ENCODE measurements around the gene DENND4A.

The DENND4A gene

DNA sequence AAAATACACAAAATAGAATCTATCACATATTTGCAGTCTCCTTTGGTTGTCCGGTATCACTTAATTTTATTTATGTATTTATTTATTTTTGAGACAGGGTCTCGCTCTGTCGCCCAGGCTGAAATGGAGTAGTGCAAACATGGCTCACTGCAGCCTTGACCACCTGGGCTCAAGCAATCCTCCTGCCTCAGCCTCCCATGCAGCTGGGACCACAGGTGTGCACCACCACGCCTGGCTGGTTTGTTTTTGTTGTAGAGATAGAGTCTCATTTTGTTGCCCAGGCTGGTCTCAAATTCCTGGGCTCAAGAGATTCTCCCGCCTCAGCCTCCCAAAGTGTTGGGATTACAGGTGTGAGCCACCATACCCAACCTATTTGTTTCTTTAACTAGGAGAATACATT, 33.9 kb downstream of the DENND4A start:
- TF ChIP-seq, protein P1, sequence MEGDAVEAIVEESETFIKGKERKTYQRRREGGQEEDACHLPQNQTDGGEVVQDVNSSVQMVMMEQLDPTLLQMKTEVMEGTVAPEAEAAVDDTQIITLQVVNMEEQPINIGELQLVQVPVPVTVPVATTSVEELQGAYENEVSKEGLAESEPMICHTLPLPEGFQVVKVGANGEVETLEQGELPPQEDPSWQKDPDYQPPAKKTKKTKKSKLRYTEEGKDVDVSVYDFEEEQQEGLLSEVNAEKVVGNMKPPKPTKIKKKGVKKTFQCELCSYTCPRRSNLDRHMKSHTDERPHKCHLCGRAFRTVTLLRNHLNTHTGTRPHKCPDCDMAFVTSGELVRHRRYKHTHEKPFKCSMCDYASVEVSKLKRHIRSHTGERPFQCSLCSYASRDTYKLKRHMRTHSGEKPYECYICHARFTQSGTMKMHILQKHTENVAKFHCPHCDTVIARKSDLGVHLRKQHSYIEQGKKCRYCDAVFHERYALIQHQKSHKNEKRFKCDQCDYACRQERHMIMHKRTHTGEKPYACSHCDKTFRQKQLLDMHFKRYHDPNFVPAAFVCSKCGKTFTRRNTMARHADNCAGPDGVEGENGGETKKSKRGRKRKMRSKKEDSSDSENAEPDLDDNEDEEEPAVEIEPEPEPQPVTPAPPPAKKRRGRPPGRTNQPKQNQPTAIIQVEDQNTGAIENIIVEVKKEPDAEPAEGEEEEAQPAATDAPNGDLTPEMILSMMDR (IDR thresholded peaks at IDR 0.05; ENCODE audit: borderline replicate concordance, insufficient read depth, low read depth, low read length): no peak
- no peak overlapping the region for H3K4me3 ChIP-seq (ENCODE audit: low read depth, low read length)

DNA sequence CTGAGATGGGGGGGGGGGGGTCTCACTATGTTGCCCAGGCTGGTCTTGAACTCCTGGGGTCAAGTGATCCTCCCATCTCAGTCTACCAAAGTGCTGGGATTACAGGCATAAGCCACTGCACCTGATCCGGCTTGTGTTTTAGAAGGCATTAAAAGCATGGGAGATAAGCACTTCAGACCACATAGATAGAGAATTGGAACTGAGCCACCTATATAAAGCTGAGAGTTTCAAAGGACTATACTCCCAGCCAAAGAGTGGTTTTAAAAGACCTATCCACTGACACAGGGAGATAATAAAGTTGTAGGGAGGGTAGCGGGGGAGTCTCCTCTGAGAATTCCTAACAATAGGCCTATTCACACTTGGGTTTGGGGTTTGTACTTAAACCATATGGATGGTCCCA, 34.8 kb downstream of the DENND4A start:
- H3K4me3 ChIP-seq (ENCODE audit: low read depth, low read length): no peak overlapping the region
- TF ChIP-seq, protein P1 (IDR thresholded peaks at IDR 0.05; ENCODE audit: borderline replicate concordance, insufficient read depth, low read depth, low read length): no peak

DNA sequence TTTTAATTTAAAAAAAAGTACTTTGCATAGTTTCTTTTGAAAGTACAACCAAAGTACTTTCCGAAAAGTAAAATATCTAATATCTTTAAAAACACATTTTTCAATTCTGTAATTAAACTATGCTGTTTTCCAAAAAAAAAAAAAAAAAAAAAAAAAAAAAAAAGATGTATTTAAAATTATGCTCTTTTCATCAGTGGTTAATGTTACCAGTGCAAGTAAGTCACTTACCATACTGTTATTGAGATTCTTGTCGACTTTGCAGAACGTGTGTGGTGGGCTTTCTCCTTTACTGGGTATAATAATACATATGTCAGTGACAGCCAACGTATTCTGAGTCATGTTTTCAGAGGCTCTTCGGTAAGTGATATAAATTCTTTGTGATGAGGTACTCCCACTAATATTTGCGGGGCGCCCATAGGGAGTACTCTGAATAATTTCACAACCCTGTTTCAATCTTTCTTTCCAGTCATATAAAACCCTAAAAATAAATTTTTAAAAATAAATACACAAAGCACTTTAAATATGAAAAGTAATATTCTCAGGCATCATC, 39.9 kb downstream of the DENND4A start:
- TF ChIP-seq, protein P1 (IDR thresholded peaks at IDR 0.05; ENCODE audit: borderline replicate concordance, insufficient read depth, low read depth, low read length): no peak

DNA sequence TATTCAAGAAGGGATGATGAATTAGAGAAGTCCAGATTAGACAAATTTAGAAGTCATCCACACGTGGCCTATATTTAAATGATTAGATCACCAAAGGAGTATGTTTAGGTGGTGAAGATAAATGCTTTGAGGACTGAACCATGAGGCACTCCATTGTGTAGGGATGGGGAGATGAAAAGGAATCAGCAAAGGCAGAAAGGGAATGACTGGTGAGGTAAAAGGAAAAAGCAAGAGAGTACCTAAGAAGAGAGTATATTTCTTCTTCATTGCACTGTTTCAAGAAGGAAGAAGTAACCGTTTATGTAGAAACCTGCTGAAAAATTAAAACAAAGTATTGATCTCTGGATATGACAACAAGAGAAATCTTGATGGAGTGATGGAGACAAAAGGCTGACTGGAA, 40.7 kb downstream of the DENND4A start:
- TF ChIP-seq, protein P1 (IDR thresholded peaks at IDR 0.05; ENCODE audit: borderline replicate concordance, insufficient read depth, low read depth, low read length): no peak
- no peak overlapping the region for H3K4me3 ChIP-seq (ENCODE audit: low read depth, low read length)

More for the DNA sequence above, 39.9 kb downstream of the DENND4A start:
- H3K4me3 ChIP-seq (ENCODE audit: low read depth, low read length): no peak overlapping the region

DNA sequence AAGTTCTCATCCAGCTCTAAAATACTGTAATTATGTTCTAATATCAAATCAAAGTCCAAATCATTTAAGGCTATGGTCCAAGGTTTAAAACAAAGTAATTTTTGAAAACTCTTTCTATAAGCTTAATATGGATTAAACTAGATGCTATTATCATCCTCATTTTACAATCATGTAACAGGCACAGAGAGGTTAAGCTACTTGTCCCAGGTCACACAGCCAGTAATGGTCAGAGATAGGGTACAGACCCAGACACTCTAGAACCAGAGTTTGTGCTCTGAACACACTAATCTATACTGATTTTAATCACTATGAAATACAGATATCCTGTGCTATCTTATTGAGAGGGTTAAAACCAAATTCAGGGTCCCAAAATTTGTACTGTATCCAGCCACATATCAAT, 44.8 kb downstream of the DENND4A start:
- TF ChIP-seq, protein P1 (IDR thresholded peaks at IDR 0.05; ENCODE audit: borderline replicate concordance, insufficient read depth, low read depth, low read length): no peak
- H3K4me3 ChIP-seq (ENCODE audit: low read depth, low read length): no peak overlapping the region

DNA sequence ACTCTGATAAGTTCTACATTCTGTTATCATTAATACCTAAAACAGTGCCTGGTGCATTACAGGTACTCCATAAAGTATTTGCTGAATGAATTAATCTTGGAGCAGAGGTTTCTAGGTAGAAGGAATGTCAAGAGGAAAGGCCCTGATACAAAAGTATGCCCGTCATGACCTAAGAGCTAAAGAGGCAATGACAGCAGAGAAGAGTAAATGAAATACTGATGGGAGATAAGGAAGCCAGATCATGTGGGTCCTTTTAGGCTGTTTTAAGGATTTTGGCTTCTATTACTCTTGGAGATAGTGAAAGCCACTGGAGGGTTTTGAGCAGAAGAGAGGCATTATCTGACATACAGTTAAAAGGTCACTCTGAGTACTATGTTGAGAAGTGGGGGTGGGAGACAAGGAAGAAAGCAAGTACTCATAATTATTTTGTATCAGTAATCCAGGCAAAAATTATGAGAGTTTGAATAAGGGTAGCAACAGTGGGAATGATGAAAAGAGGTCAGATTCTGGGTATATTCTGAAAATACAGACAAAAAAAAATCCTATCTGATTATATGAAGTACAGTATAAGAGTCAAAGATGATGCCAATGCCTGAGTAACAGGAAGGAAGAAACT, 48.3 kb downstream of the DENND4A start:
- TF ChIP-seq, protein P1 (IDR thresholded peaks at IDR 0.05; ENCODE audit: borderline replicate concordance, insufficient read depth, low read depth, low read length): no peak

DNA sequence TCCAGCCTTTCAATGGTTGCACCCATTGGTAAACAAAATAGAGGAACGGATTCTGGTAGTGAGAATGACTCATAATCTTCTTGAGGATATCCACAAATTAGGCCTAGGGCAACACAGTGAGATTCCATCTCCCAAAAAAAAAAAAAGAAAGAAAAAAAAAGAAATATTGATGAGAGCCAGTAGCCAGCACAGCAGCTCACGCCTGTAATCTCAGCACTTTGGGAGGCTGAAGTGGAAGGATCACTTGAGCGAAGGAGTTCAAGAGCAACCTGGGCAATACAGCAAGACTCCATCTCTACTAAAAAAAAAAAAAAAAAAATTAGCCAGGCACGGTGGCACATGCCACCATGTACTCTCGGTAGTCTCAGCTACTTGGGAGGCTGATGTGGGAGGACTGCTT, 51.9 kb downstream of the DENND4A start:
- TF ChIP-seq, protein P1 (IDR thresholded peaks at IDR 0.05; ENCODE audit: borderline replicate concordance, insufficient read depth, low read depth, low read length): no peak
- no peak overlapping the region for H3K4me3 ChIP-seq (ENCODE audit: low read depth, low read length)

More for the DNA sequence above, 48.3 kb downstream of the DENND4A start:
- H3K4me3 ChIP-seq (ENCODE audit: low read depth, low read length): no peak overlapping the region
